Stimulated activated CD4-positive, alpha-beta T cell treated with anti-CD3 and anti-CD28 coated beads, Interleukin-1b, Interleukin-23, amount 100 ng/mL, for 4 hours (primary cell): Measurements from ENCODE around the gene GPER1.

Experiments
- DNase-seq, 2 donors: peaks; one replicate each; pipeline ENCODE4 v3.0.0-alpha.2; 2020; ENCODE audit warnings: low read depth in 2 of 2

GPER1 gene

DNA sequence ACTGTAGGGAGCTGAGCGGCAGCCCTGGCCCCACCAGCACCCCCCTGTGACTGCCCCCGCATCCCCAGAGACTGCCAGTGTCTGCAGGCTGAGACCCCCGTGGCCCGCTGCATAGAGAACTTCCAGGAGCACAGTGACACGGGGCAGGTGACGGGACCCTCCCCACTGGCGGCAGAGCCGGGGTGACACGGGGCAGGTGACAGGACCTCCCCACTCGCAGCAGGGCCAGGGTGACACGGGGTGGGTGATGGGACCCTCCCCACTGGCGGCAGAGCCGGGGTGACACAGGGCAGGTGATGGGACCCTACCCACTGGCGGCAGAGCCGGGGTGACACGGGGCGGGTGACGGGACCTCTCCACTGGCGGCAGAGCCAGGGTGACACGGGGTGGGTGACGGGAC, 2.3 kb downstream of the GPER1 start:
- DNase-seq = no peak

DNA sequence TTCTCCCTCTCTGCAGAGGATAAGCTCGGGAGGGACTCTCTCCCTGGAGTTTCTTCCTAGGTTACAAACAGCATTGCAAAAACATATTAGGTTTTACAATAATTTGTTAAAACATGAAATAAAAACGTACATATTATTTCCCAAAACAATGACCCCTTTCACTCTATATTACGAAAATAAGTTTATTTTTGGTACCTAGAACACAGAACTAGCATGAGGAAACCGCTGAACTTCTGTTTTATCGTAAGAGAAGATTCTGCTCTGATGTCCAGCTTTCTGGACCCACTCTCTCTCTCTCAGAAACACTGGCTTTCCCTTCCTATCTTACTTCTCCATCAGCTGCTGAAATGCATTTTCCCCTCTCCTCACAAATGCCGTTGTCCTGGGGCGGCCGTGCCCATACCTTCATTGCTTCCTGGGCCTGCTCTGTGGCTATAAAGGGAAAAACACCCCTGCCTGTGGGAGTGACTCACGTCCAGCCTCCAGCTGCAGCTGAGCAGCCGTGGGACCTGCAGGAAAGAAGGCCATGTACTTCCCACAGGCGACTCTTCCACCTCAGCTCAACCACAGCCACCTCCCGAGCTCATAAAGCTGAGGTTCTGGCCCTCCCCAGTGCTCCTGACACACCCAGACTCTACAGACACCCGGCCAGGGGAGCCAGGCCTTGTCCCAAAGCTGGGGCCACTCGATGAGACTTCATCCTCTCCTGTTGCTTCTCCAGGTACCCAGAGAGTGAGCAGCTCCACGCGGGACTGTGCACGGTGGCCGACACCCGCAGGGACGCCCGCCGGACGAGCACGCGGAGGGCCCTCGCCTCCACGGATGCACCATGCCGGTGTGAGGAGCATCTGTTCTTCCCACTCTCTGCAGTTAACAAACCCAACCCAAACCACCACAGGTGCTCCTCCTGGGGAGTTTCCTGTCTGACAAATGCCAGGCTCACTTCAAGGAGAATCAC, 3.1 kb downstream of the GPER1 start:
- DNase-seq = no peak

DNA sequence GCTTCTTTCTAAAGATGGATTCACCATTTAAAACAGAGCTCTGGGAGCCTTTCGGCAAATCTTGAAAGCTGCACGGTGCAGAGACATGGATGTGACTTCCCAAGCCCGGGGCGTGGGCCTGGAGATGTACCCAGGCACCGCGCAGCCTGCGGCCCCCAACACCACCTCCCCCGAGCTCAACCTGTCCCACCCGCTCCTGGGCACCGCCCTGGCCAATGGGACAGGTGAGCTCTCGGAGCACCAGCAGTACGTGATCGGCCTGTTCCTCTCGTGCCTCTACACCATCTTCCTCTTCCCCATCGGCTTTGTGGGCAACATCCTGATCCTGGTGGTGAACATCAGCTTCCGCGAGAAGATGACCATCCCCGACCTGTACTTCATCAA, 3.7 kb downstream of the GPER1 start:
- DNase-seq = no peak

DNA sequence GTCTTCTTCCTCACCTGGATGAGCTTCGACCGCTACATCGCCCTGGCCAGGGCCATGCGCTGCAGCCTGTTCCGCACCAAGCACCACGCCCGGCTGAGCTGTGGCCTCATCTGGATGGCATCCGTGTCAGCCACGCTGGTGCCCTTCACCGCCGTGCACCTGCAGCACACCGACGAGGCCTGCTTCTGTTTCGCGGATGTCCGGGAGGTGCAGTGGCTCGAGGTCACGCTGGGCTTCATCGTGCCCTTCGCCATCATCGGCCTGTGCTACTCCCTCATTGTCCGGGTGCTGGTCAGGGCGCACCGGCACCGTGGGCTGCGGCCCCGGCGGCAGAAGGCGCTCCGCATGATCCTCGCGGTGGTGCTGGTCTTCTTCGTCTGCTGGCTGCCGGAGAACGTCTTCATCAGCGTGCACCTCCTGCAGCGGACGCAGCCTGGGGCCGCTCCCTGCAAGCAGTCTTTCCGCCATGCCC, 4.3 kb downstream of the GPER1 start:
- DNase-seq = no peak

DNA sequence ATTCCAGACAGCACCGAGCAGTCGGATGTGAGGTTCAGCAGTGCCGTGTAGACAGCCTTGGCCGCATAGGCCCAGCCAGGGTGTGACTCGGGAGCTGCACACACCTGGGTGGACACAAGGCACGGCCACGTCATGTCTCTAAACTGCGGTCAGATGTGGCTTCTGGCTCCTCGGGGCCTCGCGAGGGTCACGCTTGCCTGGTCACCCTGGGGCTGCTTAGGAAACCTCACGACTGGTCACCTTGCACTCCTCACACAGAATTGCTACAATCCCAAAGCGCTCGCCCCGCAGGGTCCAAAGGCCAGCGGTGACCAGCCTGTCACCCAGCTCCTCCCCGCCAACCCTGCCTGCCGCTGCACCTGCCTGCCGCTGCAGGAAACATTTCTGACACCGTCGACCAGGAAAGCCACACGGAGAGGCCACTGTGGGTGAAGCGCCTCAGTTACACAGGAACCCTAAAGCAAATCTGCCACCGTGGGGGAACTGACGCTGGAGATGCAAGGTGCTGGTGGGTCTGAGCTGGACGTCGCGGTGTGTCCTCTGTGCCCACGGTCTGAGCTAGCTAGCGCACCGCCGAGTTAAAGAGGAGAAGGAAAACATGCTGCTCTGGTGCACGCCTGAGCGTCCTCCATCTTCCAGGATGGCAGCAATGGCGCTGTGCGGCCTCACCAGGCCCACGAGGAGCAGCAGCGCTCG, 5.0 kb downstream of the GPER1 start:
- DNase-seq = no peak

DNA sequence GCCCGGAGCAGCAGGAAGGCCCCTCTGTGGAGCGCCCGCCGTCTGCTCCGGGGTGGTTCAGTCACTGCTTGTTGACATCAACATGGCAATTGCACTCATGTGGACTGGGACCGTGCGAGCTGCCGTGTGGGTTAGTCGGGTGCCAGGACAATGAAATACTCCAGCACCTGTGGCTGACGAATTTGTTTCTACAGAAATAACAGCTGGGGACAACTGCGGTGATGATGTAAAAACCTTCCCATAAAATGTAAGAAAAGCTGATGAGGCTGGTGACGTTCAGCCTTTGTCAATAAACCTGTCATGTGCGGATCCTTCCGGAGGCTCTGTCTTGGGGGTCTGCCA, 5.6 kb downstream of the GPER1 start:
- DNase-seq = no peak

DNA sequence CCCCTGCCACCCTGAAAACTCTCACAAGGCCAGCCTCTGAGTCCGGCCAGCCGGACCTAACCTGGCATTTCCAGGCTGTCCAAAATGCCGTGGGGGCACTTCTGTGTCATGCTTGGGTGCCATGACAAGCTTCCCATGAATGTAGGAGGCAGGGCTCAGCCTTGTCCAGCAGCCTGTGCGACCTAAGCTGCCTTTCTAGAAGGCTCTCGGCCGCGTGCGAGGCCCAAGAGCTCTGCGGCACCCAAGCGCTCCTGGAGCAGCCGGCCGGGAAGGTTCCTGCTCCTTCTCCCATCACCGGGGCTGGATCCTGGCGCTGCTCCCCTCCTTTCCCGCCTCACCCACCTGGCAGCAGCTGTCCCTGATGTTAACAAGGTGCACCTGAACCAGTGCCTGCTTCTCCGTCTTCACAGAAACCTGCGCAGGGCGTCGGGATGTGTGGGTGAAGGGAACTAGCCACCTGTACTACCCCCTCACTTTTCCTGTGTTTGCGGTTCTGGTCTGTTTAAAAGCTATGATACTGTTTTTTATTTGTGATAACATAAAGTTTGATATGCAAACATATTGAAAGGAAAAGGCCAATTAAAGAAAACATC, 6.1 kb downstream of the GPER1 start:
- DNase-seq = no peak

DNA sequence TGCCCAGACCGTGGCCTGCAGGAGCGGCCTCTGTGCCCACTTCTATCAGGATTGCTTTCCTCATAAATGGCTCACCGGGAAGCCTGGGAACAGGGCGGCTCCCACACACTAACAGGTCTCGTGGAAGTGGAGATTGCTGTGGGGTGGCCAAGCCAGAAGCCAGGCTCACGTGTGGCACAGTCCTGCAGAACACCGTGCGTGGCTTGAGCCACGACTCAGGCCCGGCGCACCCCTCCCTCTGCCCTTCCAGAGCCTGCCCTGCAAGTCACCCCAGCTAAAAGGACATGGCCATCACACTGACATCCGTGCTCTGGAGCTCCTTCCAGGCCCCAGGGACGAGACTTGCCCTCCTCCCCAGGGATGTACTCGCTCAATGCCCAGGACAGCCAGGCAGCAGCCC, 7.0 kb downstream of the GPER1 start:
- DNase-seq = no peak

DNA sequence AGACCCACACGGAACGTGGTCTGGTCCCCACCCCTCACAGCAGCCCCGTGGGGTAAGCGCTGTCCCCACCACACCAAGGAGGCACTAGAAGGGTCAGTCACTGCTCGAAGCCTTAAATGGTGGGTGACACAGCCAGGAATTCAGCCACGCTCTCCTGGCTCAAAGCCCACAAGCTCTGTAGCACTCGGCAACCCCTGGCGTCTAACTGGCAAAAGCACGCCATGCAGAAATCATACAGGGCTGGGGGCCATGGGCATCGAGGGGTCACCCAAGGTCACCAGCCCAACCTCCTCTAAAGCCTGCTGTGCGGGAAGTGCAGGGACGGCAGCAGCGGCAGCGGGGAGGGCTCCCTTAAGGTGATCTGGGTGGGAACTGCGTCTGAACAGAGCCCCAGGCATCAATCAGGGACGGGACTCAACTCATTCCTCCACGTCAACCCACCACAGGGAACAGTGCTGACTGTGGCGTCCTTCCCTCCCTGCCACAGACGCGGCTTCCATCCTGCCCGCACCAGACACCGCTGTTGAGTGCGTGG, 7.8 kb downstream of the GPER1 start:
- no peak for DNase-seq

DNA sequence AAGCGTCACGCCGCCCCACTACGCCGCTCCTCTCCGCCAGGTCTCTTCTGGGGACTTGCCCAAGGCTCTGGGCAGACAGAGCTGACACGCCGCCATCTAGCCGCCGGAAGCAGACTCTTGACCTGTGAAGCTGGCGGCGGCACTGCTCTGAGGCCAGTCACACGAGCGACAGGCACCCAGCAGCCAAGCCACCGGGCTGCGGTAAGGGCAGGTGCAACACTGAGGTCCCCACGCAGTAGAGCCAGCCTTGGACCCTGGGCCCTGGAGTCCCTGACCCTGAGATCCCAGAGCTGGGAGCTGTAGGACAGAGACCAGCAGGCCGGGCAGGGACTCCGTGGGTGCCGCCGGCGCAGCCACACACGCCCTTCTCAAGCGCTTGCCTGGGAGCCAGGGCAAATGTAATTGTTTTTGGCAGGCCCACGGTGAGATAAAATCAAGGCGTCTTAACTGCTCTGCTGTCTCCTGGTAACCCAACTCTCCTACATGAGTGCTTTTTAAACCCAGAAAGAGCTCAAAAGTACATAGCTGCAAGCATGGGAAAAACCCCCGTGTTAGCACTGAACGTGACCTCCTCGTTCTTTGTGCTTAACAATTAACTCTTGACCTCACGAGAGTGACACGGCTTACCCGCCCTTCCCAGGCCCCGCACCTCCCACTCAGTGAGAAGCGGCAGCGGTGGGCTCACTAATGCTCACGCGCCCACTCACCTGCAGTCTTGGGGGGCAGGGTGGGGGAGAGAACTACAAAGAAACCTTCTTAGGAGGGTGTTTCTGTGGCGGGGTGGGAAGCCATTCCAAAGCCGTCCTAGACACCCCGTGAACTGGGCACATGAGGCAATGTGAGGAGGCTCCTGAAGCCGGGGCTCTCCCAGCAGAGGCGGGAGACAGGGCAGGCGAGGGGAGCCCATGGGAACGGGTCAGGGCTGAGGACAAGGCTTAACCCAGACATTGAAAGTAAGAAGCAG, 8.5 kb downstream of the GPER1 start:
- no peak for DNase-seq

DNA sequence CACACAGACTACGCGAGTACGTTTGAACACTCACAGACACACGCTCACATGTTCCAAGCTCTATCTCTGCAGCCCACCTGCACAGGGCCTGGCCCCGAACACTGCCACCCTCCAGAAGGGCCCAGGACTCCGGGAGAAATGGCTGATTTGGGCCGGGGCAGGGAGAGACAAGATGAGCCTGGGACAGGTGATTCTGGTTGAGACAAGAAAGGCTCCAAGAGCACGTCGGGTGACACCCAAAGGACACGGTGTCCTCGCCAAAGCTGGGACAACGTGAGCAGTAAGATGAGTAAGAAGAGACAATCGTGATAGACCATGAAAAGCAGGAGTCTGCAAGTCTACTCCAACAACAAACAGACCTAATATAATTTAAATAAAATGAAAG, 9.2 kb downstream of the GPER1 start:
- no peak for DNase-seq

DNA sequence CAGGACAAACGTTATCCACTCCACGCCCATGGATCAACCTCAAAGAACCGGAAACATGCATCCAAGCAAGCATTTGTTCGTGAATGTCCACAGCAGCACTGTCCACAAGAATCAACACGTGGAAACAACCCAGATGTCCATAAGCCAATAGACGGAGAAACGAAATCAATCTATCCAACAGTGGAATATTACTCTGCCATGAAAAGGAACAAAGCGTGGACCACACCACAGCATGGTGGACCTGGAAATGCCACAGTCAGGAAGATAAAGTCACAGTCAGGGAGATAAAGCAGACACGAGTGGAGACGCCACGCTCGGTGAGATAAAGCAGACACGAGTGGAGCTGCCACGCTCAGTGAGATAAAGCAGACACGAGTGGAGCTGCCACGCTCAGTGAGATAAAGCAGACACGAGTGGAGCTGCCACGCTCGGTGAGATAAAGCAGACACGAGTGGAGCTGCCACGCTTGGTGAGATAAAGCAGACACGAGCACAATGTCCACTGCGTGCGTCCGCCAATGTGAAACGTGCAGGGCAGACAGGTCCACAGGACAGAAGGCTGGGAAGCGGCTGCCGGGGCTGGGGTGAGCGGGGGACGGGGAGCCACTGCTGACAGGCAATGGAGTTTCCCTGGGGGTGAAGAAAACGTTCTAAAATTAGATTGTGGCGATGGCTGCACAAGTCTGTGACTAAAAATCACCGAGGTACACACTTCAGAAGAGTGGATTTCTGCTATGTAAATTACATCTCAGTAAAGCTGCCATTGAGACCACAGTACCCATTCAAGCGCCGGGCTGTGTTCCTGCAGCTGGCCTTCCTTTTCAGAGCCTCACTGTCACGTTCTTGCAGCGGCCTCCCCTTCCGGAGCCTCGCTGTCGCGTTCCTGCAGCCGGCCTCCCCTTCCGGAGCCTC, 10.6 kb downstream of the GPER1 start:
- no peak for DNase-seq

DNA sequence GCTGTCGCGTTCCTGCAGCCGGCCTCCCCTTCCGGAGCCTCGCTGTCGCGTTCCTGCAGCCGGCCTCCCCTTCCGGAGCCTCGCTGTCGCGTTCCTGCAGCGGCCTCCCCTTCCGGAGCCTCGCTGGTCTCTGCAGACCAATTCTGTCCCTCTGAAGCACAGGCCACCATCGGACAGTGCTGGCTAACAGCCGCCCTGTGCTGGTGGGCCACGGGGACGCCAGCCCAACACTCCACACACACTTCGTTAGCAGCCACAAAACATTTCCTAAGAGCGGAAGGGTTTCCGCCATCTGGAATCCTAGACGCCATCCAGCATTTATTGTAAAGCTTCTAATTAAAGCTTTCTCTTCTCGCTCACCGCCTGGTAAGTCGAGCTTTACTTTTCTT, 11.2 kb downstream of the GPER1 start:
- no peak for DNase-seq

DNA sequence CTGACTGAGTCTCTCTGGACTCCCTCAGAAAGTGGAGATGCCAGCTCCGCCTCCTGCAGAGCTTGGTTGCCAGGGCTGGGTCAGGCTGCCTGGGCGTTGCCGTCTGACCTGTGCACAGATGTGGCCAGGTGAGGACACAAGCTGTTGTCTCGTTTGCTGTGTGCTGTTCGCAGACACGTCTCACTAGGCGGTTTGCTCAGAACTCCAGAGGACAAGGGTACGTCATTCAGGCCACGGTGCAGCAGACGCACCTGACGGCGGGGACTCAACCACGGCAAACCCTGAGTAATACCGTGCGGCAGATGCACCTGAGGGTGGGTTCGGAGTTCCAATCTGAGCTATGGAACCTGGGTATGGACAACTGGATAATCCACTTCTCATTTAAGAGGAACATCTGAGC, 11.7 kb downstream of the GPER1 start:
- no peak for DNase-seq

DNA sequence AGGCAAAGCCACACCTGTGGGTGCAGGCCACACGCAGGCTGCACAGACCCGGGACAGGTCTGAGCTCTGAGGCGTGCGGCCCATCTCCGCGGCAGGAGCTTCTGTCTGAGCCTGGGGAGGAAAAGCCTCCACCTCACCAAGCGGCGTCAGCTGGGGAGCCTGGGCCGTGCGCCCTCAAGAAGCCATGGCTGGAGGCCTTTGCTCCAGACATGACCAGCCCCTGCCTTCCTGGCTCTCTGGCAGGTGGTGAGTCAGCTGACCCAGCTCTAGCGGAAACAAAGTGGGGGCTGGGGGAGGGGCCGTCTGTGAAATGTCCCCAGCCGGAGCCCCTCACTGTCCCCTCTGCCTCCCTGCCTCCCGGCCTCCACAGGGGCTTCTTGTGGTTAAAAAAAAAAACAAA, 12.5 kb downstream of the GPER1 start:
- no peak for DNase-seq

DNA sequence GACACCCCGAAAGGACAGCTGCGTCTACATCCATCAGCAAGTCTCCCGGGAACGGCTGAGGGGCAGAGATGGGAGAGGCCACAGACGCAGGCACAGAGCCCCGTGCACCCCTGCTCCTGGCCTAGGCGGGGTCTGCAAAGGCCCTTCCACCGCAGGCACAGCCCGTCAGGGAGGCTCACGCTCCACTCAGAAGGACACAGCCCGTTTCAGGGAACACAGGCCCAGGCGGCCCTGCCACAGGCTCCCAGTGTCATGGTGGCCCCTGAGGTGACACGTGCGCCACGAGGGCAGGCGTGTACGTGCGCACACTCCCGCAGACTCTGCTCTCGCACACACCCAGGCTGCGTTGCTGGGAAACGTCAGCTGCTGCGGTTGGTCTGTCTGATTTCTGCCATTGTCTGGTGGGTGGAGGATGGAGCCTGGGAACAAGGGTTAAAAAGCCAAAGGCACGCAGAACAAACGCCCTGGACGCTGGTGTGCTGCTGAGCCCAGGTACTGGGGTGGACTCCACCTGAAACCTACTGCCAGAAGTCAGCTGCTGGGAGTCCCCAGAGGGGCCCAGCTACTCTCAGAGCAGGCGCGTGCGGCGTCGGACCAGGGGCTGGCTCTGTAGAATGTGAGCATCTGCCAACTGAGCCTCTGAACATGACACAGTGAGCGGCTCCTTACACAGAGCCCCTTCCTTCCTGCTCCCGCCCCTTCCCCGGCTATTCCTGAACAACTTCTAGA, 13.1 kb downstream of the GPER1 start:
- no peak for DNase-seq

DNA sequence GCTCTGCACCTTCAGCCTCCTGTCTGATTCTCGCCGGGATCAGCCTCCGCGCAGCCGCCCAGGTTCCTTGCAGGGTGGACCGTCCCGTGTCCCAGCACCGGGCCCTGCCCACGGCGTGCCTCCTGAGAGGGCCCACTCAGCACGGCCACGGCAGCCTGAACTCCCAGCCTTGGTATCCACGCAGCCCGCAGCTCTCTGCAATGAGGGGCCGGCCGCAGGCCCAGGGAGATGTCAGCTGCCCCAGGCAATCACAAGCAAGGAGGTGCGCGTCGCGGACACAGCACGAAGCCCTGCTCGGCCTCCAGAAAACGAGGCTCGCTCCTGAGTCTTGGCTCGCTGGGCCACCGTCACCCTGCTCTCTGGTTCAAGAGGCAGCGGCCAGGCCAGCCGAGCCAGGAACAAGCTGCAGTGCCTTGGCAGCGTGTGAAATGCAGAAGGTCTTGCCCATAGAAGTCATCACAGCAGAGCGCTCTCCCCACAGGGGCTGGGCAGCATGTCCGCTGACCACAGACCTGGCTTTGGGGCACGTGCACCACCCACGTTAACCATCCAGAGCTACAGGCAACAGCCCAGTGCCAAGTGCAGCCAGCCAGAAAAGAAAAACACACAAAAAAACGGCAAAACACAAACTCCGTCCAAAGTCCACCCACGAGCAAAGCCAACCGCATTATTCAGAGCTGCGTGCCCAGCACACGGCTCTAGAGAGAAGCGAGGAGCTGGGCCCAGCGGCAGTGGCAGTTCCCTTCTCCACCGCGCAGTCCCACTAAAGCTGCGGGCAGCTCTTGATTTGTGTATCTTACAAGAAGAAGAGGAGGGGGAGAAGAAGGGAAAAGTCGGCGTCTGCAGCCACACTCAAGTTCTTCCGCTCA, 13.9 kb downstream of the GPER1 start:
- DNase-seq = no peak

DNA sequence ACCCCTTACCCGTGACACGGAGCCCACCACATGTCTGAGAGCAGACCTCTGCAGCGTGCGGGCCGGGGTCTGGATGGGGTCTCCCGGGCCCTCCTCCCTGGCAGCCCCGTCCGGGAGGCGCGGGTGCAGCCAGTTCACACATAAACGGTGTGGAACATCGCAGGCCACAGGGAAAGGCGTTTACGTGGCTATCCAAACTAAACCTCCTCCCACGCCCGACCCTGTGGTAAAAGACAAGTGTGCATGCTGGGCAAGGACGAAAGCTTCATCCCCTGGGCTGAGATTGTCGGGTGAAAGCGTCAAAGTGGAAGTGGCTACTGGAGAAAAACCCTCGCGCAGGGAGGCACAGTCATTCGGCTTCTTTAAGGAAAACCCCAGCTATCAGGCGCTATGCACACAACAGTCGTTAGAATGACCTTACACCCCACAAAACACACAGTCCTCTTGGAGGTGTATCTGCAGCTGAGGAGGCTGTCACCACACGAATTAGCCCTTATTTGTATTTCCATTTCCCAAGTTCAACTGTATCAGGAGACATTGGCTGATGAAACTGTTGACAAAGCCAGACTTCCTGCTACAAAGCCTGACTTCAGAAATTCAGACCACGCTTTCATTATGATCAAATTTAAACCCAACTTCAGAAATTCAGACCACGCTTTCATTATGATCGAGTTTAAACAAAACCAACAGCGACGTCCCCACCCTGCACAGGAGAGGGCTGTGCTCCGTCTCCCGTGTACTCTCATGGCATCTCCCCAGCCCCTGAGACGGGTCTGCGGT, 15.3 kb downstream of the GPER1 start:
- no peak for DNase-seq
